Panc1 (cell line): ENCODE results near the gene CD151. TPM values are rescaled to one million over a fixed set of nuclear protein-coding genes. Genes with fewer than 3 reads are reported as not detected.

Source experiments
- ATAC-seq: fragments of 200-7000 bp; cut with Tn5 transposase; 2 replicates; pipeline ENCODE4 v1.9.1; 2020; ENCODE audit warnings: mild to moderate bottlenecking, moderate library complexity
- BruUV-seq: library from RNA; stranded (reverse); fragments of 400-500 nt; replicated peaks from 2 replicates; lab custom pipeline; 2021; lab: Mats Ljungman, UMichigan
- CTCF ChIA-PET: fragments of 300-600 bp; sonication (Branson Sonifier 250); formaldehyde crosslinking; loops from one replicate; lab custom pipeline; 2022; ENCODE audit warnings: antibody characterized with exemption; lab: Charles Lee
- POLR2A ChIA-PET: fragments of 300-600 bp; sonication (Branson Sonifier 250); formaldehyde crosslinking; loops from one replicate; lab custom pipeline; 2022; ENCODE audit warnings: antibody characterized with exemption; lab: Charles Lee
- DNase-seq: peaks from one replicate; pipeline ENCODE4 v3.0.0-alpha.2; 2010; ENCODE audit warnings: low read depth, low spot score
- H3K27ac ChIP-seq: 2 replicates; pipeline ENCODE4 v1.5.1; 2011; ENCODE audit warnings: mild to moderate bottlenecking, low read length, inconsistent platforms
- H3K27me3 ChIP-seq: fragments of 200-500 bp; sonication (Bioruptor generic); 2 replicates; pipeline ENCODE4 v1.6.0; 2014; ENCODE audit warnings: low read length, inconsistent platforms; ENCODE audit not compliant: control insufficient read depth, insufficient read depth
- H3K36me3 ChIP-seq: fragments of 200-500 bp; sonication (Bioruptor generic); 2 replicates; pipeline ENCODE4 v1.5.1; 2014; ENCODE audit warnings: inconsistent platforms, mild to moderate bottlenecking, low read length, moderate library complexity; ENCODE audit not compliant: control insufficient read depth, insufficient read depth
- H3K4me1 ChIP-seq: 2 replicates; pipeline ENCODE4 v1.5.1; 2011; ENCODE audit warnings: inconsistent platforms, mild to moderate bottlenecking, low read length, moderate library complexity; ENCODE audit not compliant: control insufficient read depth, insufficient read depth
- H3K4me3 ChIP-seq, 2 experiments: 2 replicates each; pipeline ENCODE4 v1.5.1; 2011 to 2012; ENCODE audit warnings: low read depth in 2 of 2, low read length in 2 of 2, mild to moderate bottlenecking in 2 of 2, inconsistent platforms in 1 of 2, moderate library complexity in 1 of 2
- H3K9me3 ChIP-seq: fragments of 200-500 bp; sonication (Bioruptor generic); 2 replicates; pipeline ENCODE4 v1.5.1; 2014; ENCODE audit warnings: low read depth, mild to moderate bottlenecking, inconsistent platforms, low read length, moderate library complexity; ENCODE audit not compliant: control insufficient read depth, insufficient read depth
- POLR2AphosphoS5 ChIP-seq: IDR thresholded peaks from 2 replicates; pipeline ENCODE4 v1.6.1; 2012; ENCODE audit warnings: mild to moderate bottlenecking, low read depth, low read length, moderate library complexity
- SIN3A ChIP-seq: IDR thresholded peaks from 2 replicates; pipeline ENCODE4 v1.6.1; 2012; ENCODE audit warnings: low read depth, mild to moderate bottlenecking, low read length, moderate library complexity, borderline replicate concordance; ENCODE audit not compliant: insufficient read depth
- TCF7L2 ChIP-seq: IDR thresholded peaks from 2 replicates; pipeline ENCODE4 v1.6.1; 2011; ENCODE audit warnings: mild to moderate bottlenecking, low read depth, low read length, inconsistent platforms
- in situ Hi-C: cut with HindIII; loops from 2 replicates; pipeline ENCODE4 v1.10.0; 2016; ENCODE audit warnings: low sequenced_read_pairs, low pct_unique_long_range_greater_than_20kb
- intact Hi-C: fragments of 100-400 bp; cut with micrococcal nuclease; formaldehyde crosslinking; loops from one replicate; pipeline ENCODE4 v1.10.0; 2022; ENCODE audit not compliant: unreplicated experiment
- total RNA-seq: library from RNA; stranded (reverse); gene quantifications from one replicate; pipeline ENCODE4 v1.2.1, GENCODE V29; 2021; ENCODE audit not compliant: unreplicated experiment
- TF ChIP-seq, protein P1 (sequence below), 2 experiments: IDR thresholded peaks; 2 replicates each; pipeline ENCODE4 v1.6.1; 2011 to 2012; ENCODE audit warnings: low read depth in 2 of 2, control low read depth in 1 of 2, low read length in 1 of 2, mild to moderate bottlenecking in 1 of 2, moderate library complexity in 1 of 2; ENCODE audit not compliant: insufficient read depth in 1 of 2
- TF ChIP-seq, protein P2 (sequence below): fragments of 450-650 bp; IDR thresholded peaks from 2 replicates; pipeline ENCODE4 v1.5.1; 2017; ENCODE audit warnings: mild to moderate bottlenecking

Gene CD151
- total RNA-seq, 1 experiment from 2014 or later: 680 TPM

DNA sequence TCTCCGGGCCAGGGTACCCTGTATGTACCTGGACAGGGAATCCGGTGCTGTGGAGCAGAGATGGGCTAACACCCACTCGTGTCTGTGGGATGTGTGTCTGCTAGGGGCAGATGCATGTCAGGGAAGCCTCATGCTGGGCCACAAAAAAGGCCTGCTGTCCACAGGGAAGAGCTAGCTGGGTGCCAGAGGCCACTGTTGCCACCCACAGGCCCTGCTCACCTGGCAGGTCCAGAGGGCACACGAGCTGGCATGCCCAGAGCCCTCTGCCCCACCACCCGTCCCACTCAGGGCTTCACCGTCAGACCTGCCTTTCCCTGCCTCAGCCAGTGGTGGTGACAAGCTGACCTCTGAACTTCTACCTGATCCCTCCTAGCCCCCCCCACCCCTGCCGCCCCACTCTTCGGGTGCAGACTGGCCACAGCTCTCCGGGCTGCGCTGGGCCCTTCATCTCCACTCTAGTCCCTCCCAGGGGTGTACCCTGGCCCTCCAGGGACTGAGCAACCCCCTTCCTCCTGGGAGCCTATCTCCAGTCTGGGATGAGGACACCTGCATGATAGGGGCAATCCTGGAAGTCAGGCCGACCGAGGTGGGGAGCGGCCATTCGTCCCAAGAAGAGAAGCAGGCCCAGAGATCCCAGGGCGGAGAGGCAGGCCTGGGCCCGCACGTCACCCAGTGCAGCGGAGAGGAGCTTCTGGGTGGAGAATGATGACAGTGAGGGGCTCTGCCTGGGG lies 36.0 kb upstream of the CD151 start:
- H3K27ac ChIP-seq: peak overlapping the region; percentile 93
- BruUV-seq: no TSS peak
- CTCF ChIA-PET: no interaction called here
- DNase-seq: no peak
- no peaks in the 10 kb centered on the region for H3K9me3 ChIP-seq
- POLR2A ChIA-PET: interaction anchor here (0.6 kb wide), 1 partner anchor 12 kb away, joined by 3 read pairs; no protein-coding TSS in a partner anchor
- H3K4me1 ChIP-seq: peaks cover 41% of the 10 kb centered on the region
- H3K27me3 ChIP-seq: no peaks in the 10 kb centered on the region
- H3K4me3 ChIP-seq: peak overlapping the region; percentile 71 to 86
- ATAC-seq: peak; percentile 5; the same call in 1 of the 2 replicates
- TF ChIP-seq TCF7L2: no peak
- TF ChIP-seq, protein P1, sequence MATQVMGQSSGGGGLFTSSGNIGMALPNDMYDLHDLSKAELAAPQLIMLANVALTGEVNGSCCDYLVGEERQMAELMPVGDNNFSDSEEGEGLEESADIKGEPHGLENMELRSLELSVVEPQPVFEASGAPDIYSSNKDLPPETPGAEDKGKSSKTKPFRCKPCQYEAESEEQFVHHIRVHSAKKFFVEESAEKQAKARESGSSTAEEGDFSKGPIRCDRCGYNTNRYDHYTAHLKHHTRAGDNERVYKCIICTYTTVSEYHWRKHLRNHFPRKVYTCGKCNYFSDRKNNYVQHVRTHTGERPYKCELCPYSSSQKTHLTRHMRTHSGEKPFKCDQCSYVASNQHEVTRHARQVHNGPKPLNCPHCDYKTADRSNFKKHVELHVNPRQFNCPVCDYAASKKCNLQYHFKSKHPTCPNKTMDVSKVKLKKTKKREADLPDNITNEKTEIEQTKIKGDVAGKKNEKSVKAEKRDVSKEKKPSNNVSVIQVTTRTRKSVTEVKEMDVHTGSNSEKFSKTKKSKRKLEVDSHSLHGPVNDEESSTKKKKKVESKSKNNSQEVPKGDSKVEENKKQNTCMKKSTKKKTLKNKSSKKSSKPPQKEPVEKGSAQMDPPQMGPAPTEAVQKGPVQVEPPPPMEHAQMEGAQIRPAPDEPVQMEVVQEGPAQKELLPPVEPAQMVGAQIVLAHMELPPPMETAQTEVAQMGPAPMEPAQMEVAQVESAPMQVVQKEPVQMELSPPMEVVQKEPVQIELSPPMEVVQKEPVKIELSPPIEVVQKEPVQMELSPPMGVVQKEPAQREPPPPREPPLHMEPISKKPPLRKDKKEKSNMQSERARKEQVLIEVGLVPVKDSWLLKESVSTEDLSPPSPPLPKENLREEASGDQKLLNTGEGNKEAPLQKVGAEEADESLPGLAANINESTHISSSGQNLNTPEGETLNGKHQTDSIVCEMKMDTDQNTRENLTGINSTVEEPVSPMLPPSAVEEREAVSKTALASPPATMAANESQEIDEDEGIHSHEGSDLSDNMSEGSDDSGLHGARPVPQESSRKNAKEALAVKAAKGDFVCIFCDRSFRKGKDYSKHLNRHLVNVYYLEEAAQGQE (IDR thresholded peaks at IDR 0.05; ENCODE audit: insufficient read depth in 1 of 2, low read depth in 2 of 2, low read length in 1 of 2): no peak; a peak in 1 of 4 replicates
- TF ChIP-seq, protein P2, sequence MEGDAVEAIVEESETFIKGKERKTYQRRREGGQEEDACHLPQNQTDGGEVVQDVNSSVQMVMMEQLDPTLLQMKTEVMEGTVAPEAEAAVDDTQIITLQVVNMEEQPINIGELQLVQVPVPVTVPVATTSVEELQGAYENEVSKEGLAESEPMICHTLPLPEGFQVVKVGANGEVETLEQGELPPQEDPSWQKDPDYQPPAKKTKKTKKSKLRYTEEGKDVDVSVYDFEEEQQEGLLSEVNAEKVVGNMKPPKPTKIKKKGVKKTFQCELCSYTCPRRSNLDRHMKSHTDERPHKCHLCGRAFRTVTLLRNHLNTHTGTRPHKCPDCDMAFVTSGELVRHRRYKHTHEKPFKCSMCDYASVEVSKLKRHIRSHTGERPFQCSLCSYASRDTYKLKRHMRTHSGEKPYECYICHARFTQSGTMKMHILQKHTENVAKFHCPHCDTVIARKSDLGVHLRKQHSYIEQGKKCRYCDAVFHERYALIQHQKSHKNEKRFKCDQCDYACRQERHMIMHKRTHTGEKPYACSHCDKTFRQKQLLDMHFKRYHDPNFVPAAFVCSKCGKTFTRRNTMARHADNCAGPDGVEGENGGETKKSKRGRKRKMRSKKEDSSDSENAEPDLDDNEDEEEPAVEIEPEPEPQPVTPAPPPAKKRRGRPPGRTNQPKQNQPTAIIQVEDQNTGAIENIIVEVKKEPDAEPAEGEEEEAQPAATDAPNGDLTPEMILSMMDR: no peak
- TF ChIP-seq SIN3A: no peak
- no peak for TF ChIP-seq POLR2AphosphoS5
- H3K36me3 ChIP-seq: no peaks in the 10 kb centered on the region; the same call in none of the 2 replicates
- intact Hi-C loops: no loop called here
- in situ Hi-C loops: no loop called here

DNA sequence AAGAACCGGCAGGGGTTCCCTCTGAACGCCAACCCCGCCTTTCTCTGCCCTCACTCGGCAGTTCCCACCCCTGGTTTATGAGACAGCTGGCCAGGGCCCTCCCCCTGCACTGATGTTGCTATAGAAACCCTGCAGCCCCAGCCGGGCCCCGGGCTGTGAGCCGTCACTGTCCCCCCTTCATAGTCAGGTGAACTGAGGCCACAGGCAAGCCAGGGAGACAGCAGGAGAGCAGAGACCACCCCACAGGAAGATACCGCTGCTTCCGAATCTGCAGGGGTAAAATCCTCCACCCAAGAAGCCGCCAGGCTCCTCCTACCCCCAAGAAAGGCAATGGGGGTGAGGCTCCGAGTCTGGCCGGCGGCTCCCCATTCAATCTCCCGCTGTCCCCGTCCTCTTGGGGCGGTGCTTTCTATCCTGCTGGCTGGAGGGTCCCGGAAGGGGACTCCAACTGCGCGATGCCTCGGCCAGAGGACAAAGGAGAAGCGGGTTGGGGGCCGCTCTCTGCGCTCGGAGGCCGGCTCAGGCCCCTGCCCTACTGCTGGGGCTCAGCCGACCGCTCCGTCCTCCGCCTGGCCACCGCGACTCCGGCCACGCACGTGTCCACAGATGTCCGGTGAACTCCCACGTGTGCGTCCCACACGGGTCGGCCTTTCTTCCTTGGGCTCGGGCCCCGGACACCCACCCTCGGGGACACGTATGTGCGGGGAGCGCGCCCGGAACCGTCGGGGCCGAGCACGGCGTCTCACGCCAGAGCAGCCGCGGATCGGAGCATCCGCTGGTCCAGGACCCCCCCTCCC lies 35.3 kb upstream of the CD151 start:
- Histone ChIP-seq H3K4me1 (peaks cover 42% of the 10 kb centered on the region), H3K27ac (peak overlapping the region; percentile 93), H3K9me3 (no peaks in the 10 kb centered on the region), H3K4me3 (peak overlapping the region; percentile 71 to 86), H3K36me3 (no peaks in the 10 kb centered on the region; the same call in none of the 2 replicates), H3K27me3 (no peaks in the 10 kb centered on the region)
- no TSS peak for BruUV-seq
- intact Hi-C loops: no loop called here
- ATAC-seq (peak; percentile 69), DNase-seq (no peak)
- CTCF ChIA-PET: no interaction called here
- POLR2A ChIA-PET: interaction anchor here (0.6 kb wide), 1 partner anchor 12 kb away, joined by 3 read pairs; no protein-coding TSS in a partner anchor
- in situ Hi-C loops: no loop called here
- TF ChIP-seq, protein P2: no peak
- TF ChIP-seq POLR2AphosphoS5 (no peak; the same call in 1 of the 2 replicates), SIN3A (peak; percentile 58; the same call in 1 of the 2 replicates), TCF7L2 (no peak)
- TF ChIP-seq, protein P1 (IDR thresholded peaks at IDR 0.05; ENCODE audit: insufficient read depth in 1 of 2, low read depth in 2 of 2, low read length in 1 of 2): peak in 1 of 2 experiments; percentile 36; a peak in 1 of 4 replicates
